H9 (cell line): ENCODE data around the gene FBN1. TPM values are rescaled to one million over a fixed set of nuclear protein-coding genes. Genes with fewer than 3 reads are reported as not detected.
A peak's percentile ranks its signal among the peaks of the same experiment; 100 is the strongest.

ENCODE experiments used
- DNase-seq: peaks from one replicate; pipeline ENCODE4 v3.0.0-alpha.2; 2017
- H2AFZ ChIP-seq: one replicate; pipeline ENCODE4 v1.6.1; 2013; ENCODE audit warnings: mild to moderate bottlenecking, low read length, control low read depth, moderate library complexity
- H2AK5ac ChIP-seq: 2 replicates; pipeline ENCODE4 v1.6.1; 2013; ENCODE audit warnings: low read length, control low read depth, mixed read lengths; ENCODE audit not compliant: insufficient read length
- H2BK120ac ChIP-seq: one replicate; pipeline ENCODE4 v1.6.1; 2013; ENCODE audit warnings: low read depth, mild to moderate bottlenecking, low read length, control low read depth, inconsistent platforms; ENCODE audit not compliant: poor library complexity, severe bottlenecking
- H2BK12ac ChIP-seq: 2 replicates; pipeline ENCODE4 v1.6.1; 2013; ENCODE audit warnings: low read length, control low read depth, mixed read lengths, low read depth; ENCODE audit not compliant: insufficient read length
- H2BK15ac ChIP-seq: 2 replicates; pipeline ENCODE4 v1.6.1; 2013; ENCODE audit warnings: low read depth, low read length, control low read depth
- H2BK20ac ChIP-seq: one replicate; pipeline ENCODE4 v1.6.1; 2013; ENCODE audit warnings: low read depth, mild to moderate bottlenecking, low read length, control low read depth, inconsistent platforms; ENCODE audit not compliant: poor library complexity, severe bottlenecking
- H2BK5ac ChIP-seq: 2 replicates; pipeline ENCODE4 v1.6.1; 2013; ENCODE audit warnings: low read length, control low read depth, mixed read lengths; ENCODE audit not compliant: insufficient read length
- H3K14ac ChIP-seq: 2 replicates; pipeline ENCODE4 v1.6.1; 2013; ENCODE audit warnings: low read length, control low read depth; ENCODE audit not compliant: insufficient read depth
- H3K18ac ChIP-seq: 2 replicates; pipeline ENCODE4 v1.6.1; 2013; ENCODE audit warnings: low read depth, mild to moderate bottlenecking, mixed read lengths, low read length, control low read depth; ENCODE audit not compliant: insufficient read length
- H3K23ac ChIP-seq: 2 replicates; pipeline ENCODE4 v1.6.1; 2013; ENCODE audit warnings: low read length, control low read depth, mixed read lengths, low read depth; ENCODE audit not compliant: insufficient read length
- H3K23me2 ChIP-seq: 2 replicates; pipeline ENCODE4 v1.6.1; 2013; ENCODE audit warnings: low read depth, mild to moderate bottlenecking, mixed read lengths, low read length, control low read depth; ENCODE audit not compliant: insufficient read length, poor library complexity, severe bottlenecking
- H3K27ac ChIP-seq: 2 replicates; pipeline ENCODE4 v1.5.1; 2013; ENCODE audit warnings: low read length, control low read depth, mixed read lengths, low read depth; ENCODE audit not compliant: insufficient read length
- H3K27me3 ChIP-seq: 2 replicates; pipeline ENCODE4 v1.6.1; 2013; ENCODE audit warnings: low read length, control low read depth, inconsistent platforms; ENCODE audit not compliant: insufficient read depth
- H3K4ac ChIP-seq: 2 replicates; pipeline ENCODE4 v1.6.1; 2013; ENCODE audit warnings: low read depth, mild to moderate bottlenecking, control low read depth, inconsistent platforms, low read length, moderate library complexity
- H3K4me1 ChIP-seq: 2 replicates; pipeline ENCODE4 v1.6.1; 2013; ENCODE audit warnings: low read length, control low read depth, inconsistent platforms; ENCODE audit not compliant: insufficient read depth
- H3K4me2 ChIP-seq: 2 replicates; pipeline ENCODE4 v1.6.1; 2013; ENCODE audit warnings: low read length, control low read depth, mixed read lengths; ENCODE audit not compliant: insufficient read length, insufficient read depth
- H3K56ac ChIP-seq: 2 replicates; pipeline ENCODE4 v1.6.1; 2013; ENCODE audit warnings: low read depth, mild to moderate bottlenecking, mixed read lengths, low read length, control low read depth; ENCODE audit not compliant: insufficient read length
- H3K79me1 ChIP-seq: 2 replicates; pipeline ENCODE4 v1.6.1; 2013; ENCODE audit warnings: low read depth, mild to moderate bottlenecking, moderate library complexity, low read length, control low read depth, inconsistent platforms; ENCODE audit not compliant: insufficient read depth, poor library complexity, severe bottlenecking
- H3K79me2 ChIP-seq: 2 replicates; pipeline ENCODE4 v1.6.1; 2013; ENCODE audit warnings: low read length, control low read depth, inconsistent platforms; ENCODE audit not compliant: insufficient read depth
- H3K9ac ChIP-seq: 2 replicates; pipeline ENCODE4 v1.6.1; 2013; ENCODE audit warnings: low read length, control low read depth, mixed read lengths; ENCODE audit not compliant: insufficient read length; ENCODE audit errors: extremely low read depth
- H3K9me3 ChIP-seq: one replicate; pipeline ENCODE4 v1.6.1; 2013; ENCODE audit warnings: low read depth, low read length, inconsistent platforms; ENCODE audit not compliant: control insufficient read depth
- H3T11ph ChIP-seq: one replicate; pipeline ENCODE4 v1.6.1; 2013; ENCODE audit warnings: mild to moderate bottlenecking, low read length, control low read depth, inconsistent platforms
- H4K20me1 ChIP-seq: one replicate; pipeline ENCODE4 v1.6.1; 2013; ENCODE audit not compliant: control insufficient read depth, insufficient read length, insufficient read depth
- H4K5ac ChIP-seq: 2 replicates; pipeline ENCODE4 v1.6.1; 2013; ENCODE audit warnings: low read depth, mild to moderate bottlenecking, mixed read lengths, low read length, control low read depth; ENCODE audit not compliant: insufficient read length
- H4K8ac ChIP-seq: replicated peaks from 2 replicates; pipeline ENCODE4 v1.6.1; 2013; ENCODE audit warnings: low read length, control low read depth, mixed read lengths, low read depth; ENCODE audit not compliant: insufficient read length
- H4K91ac ChIP-seq: 2 replicates; pipeline ENCODE4 v1.6.1; 2013; ENCODE audit warnings: low read depth, mild to moderate bottlenecking, moderate library complexity, mixed read lengths, low read length, control low read depth; ENCODE audit not compliant: insufficient read length
- H3K27ac Mint-ChIP-seq, 3 experiments: 2 replicates in 2 of 3; 3 replicates in 1 of 3; pipeline ENCODE4 v1.8.0; 2020 to 2021; ENCODE audit warnings: mixed read lengths in 3 of 3, mild to moderate bottlenecking in 1 of 3, moderate library complexity in 1 of 3
- H3K27me3 Mint-ChIP-seq: 2 replicates; pipeline ENCODE4 v1.8.0; 2021; ENCODE audit warnings: low read depth, mild to moderate bottlenecking, moderate library complexity, mixed read lengths
- H3K36me3 Mint-ChIP-seq, 3 experiments: 2 replicates in 2 of 3; 3 replicates in 1 of 3; pipeline ENCODE4 v1.8.0; 2020 to 2021; ENCODE audit warnings: low read depth in 3 of 3, mixed read lengths in 3 of 3; ENCODE audit not compliant: insufficient read depth in 1 of 3
- H3K4me1 Mint-ChIP-seq, 2 experiments: 2 replicates each; pipeline ENCODE4 v1.8.0; 2020; ENCODE audit warnings: mixed read lengths in 2 of 2
- H3K4me3 Mint-ChIP-seq, 2 experiments: 2 replicates in 1 of 2; 3 replicates in 1 of 2; pipeline ENCODE4 v1.8.0; 2020 to 2021; ENCODE audit warnings: mild to moderate bottlenecking in 2 of 2, mixed read lengths in 2 of 2, moderate library complexity in 1 of 2
- H3K9me3 Mint-ChIP-seq, 2 experiments: 2 replicates in 1 of 2; 3 replicates in 1 of 2; pipeline ENCODE4 v1.8.0; 2020; ENCODE audit warnings: mild to moderate bottlenecking in 2 of 2, mixed read lengths in 2 of 2, moderate library complexity in 1 of 2
- CTCF ChIP-seq: fragments of 200-600 bp; sonication (generic); conservative IDR thresholded peaks from 3 replicates; pipeline ENCODE4 v1.8.0; 2021; ENCODE audit warnings: antibody characterized with exemption, mild to moderate bottlenecking
- WGBS: extraction: QIAGEN DNeasy Blood & Tissue Kit; methylation state at CpG from one replicate; pipeline ENCODE4 v1.1.7; 2013; ENCODE audit warnings: missing lambda C conversion rate, low lambda C conversion rate, mixed read lengths; ENCODE audit not compliant: insufficient read length; ENCODE audit errors: extremely low coverage; 5-methylcytosine and 5-hydroxymethylcytosine counted together
- total RNA-seq: library from RNA; stranded (reverse); gene quantifications from 2 replicates; pipeline ENCODE4 v1.2.1, GENCODE V29; 2021

FBN1 gene
- total RNA-seq, 1 experiment from 2014 or later, result 3.6 TPM

GRCh38 chr15:48466820-48467219 lies 178.7 kb downstream of the FBN1 start:
- H4K8ac ChIP-seq, result no peak overlapping the region
- no peak overlapping the region for H3K4me2 ChIP-seq
- no peak overlapping the region for H2BK12ac ChIP-seq
- H2BK120ac ChIP-seq, result no peak overlapping the region
- no peaks in the 10 kb centered on the region; the same call in 1 of the 2 replicates for H3K27me3 ChIP-seq
- H3K18ac ChIP-seq, result no peak overlapping the region
- H3K4me1 ChIP-seq, result no peaks in the 10 kb centered on the region
- H2BK20ac ChIP-seq, result no peak overlapping the region
- no peaks in the 10 kb centered on the region for H3K79me1 ChIP-seq
- H3K4ac ChIP-seq, result no peak overlapping the region
- H3K9me3 ChIP-seq, result no peaks in the 10 kb centered on the region
- no peaks in the 10 kb centered on the region for H4K20me1 ChIP-seq
- no peak overlapping the region for H2BK15ac ChIP-seq
- H3K14ac ChIP-seq, result no peak overlapping the region
- no peaks in the 10 kb centered on the region for H3K79me2 ChIP-seq
- H3K27ac ChIP-seq, result no peak overlapping the region
- H3K23me2 ChIP-seq, result no peaks in the 10 kb centered on the region
- no peak overlapping the region for H2BK5ac ChIP-seq
- no peaks in the 10 kb centered on the region for H3K27me3 Mint-ChIP-seq
- H3K36me3 Mint-ChIP-seq, result peaks cover 0 to 2% (median 0%) of the 10 kb centered on the region in 3 experiments; a peak in 1 of 7 replicates
- H3K4me1 Mint-ChIP-seq, result peaks cover 5 to 12% of the 10 kb centered on the region in 2 experiments
- H2AFZ ChIP-seq, result no peak overlapping the region
- no peaks in the 10 kb centered on the region for H3K9me3 Mint-ChIP-seq
- DNase-seq, result no peak
- H3K56ac ChIP-seq, result no peak overlapping the region
- H3K23ac ChIP-seq, result no peak overlapping the region
- H3T11ph ChIP-seq, result no peak overlapping the region
- no peak overlapping the region for H4K91ac ChIP-seq
- no CpG with 5 or more reads among the region's 1 CpG for WGBS
- no peak overlapping the region for H2AK5ac ChIP-seq
- H3K9ac ChIP-seq, result no peak overlapping the region
- peak overlapping the region in 1 of 3 experiments; percentile 71; a peak in 2 of 7 replicates for H3K27ac Mint-ChIP-seq
- no peak for TF ChIP-seq CTCF
- H4K5ac ChIP-seq, result no peak overlapping the region
- no peak overlapping the region for H3K4me3 Mint-ChIP-seq
